GM18508 (cell line): ENCODE data around the gene POLA2.
"Not testable (repeated sequence)": the region's sequence is repeated elsewhere in the genome, so short reads cannot be mapped to it uniquely, and the experiment has no call there.

Experiments
- ATAC-seq: cut with Tn5 transposase; IDR thresholded peaks from one replicate; pipeline ENCODE4 v1.9.1; 2021; ENCODE audit warnings: moderate number of reproducible peaks; ENCODE audit not compliant: insufficient read depth, unreplicated experiment

POLA2 gene

GRCh38 chr11:65241692-65242091, 20.1 kb upstream of the POLA2 start:
- no peak for ATAC-seq

DNA sequence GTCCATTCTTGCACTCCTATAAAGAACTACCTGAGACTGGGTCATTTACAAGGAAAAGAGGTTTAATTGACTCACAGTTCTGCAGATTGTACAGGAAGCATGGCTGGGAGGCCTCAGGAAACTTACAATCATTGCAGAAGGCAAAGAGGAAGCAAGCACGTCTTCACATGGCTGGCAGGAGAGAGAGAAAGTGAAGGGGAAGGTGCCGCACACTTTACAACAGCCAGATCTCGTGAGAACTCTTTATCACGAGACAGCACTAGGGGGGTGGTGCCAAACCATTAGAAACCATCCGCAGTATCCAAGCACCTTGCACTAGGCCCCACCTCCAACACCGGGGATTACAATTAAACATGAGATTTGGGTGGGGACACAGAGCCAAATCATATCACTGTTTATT, 19.4 kb upstream of the POLA2 start:
- no peak for ATAC-seq

DNA sequence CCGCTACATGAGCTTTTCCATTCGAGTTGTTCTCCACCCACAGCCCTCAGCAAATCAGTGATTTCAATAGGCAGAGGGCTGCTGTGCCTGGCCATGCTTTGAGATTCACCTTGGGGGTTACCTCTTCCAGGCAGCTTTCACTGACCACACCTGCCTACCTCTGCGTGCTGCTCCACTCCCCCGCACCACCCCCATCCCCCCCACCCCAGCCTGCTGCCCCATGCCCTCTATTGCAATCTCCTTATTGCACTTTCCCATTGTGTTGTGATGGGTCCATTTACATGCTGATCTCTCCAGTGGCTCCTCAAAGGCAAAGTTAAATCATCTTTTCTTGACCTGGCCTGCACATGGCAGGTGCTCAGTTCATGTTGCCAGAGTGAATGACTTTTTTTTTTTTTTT, 18.0 kb upstream of the POLA2 start:
- no peak for ATAC-seq

DNA sequence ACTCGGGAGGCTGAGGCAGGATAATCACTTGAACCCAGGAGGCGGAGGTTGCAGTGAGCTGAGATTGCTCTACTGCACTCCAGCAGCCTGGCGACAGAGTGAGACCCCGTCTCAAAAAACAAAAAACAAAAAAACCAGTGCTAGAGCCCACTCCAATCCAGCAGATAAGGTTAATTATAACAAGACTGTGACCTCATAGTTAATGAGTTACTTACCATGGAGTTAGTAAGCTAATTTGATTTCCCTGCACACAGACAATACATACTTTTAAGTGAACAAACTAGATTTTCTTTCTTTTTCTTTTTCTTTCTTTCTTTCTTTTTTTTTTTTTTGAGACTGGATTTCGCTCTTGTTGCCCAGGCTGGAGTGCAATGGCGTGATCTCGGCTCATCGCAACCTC, 16.7 kb upstream of the POLA2 start:
- not testable (repeated sequence) for ATAC-seq

GRCh38 chr11:65246506-65246905, 15.3 kb upstream of the POLA2 start:
- ATAC-seq: no peak

GRCh38 chr11:65248184-65248710, 13.5 kb upstream of the POLA2 start:
- ATAC-seq: not testable (repeated sequence)

DNA sequence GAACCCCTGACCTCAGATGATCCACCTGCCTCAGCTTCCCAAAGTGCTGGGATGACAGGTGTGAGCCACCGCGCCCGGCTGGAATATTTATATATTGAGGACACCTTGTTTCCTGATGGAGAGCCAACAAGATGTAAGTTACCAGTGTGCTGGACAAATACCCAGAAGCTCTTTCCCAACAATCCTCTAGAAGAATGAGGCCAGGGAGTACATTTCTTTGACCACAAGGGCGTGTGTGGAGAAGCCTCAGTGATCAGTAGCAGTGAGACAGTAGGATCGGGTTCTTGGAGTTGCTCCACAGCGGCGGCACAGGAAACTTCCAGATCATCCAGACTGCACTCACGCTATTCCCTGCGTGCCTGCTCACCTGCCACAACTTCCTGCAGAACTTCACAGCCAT, 10.3 kb upstream of the POLA2 start:
- no peak for ATAC-seq

GRCh38 chr11:65254724-65255123, 7.0 kb upstream of the POLA2 start:
- ATAC-seq: no peak

DNA sequence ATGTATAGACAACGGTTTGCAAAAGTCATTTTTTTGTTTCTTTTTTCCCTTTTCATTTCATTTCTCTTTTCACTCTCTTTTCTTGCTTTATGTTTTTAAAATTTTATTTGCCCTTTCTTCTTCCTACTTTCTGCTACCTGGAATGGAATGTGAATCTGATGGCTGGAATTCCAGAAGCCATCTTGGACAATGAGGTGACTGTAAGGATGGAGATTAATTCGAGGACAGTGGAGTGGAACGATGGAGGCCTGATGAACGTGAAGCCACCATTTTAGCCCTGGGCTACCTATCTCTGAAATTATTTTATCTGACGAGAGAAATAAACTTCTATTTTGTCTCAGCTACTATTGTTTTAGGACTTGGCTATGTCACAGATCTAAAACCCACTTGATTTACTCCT, 2.8 kb upstream of the POLA2 start:
- no peak for ATAC-seq

- ATAC-seq: no peak
These were observed 1.5 kb upstream of the POLA2 start for GRCh38 chr11:65260302-65260701.

GRCh38 chr11:65260756-65261590, 789 bp upstream of the POLA2 start:
- ATAC-seq: no peak

DNA sequence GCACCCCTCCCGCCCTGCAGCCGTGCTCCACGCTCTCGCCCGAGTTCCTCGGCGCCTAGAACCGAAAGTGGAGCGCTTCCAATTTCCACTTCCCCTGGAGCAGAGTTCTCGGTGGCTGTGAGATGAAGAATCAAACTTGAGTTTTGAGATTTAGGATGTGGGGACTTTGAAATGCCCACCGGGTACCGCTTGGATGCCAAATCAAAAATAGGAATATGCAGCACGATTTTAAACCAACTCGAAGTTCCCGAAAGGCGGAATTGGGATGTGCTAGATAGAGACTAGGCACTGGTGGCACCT, 569 bp downstream of the POLA2 start:
- no peak for ATAC-seq

- no peak for ATAC-seq
These were observed 1.0 kb downstream of the POLA2 start for GRCh38 chr11:65262776-65263175.

DNA sequence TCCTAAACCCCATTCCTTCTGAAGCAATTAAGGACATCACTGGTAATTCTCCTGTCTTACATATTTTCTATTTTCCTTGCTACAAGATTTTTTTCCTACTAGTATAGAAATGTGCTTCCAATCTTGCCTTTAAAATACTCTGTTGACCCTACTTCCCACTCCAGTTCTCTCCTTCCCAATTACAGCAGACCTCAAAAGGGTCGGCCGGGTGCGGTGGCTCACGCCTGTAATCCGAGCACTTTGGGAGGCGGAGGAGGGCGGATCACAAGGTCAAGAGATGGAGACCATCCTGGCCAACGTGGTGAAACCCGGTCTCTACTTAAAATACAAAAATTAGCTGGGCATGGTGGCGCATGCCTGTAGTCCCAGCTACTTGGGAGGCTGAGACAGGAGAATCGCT, 3.0 kb downstream of the POLA2 start:
- not testable (repeated sequence) for ATAC-seq

GRCh38 chr11:65266210-65266609, 4.4 kb downstream of the POLA2 start:
- ATAC-seq: no peak

DNA sequence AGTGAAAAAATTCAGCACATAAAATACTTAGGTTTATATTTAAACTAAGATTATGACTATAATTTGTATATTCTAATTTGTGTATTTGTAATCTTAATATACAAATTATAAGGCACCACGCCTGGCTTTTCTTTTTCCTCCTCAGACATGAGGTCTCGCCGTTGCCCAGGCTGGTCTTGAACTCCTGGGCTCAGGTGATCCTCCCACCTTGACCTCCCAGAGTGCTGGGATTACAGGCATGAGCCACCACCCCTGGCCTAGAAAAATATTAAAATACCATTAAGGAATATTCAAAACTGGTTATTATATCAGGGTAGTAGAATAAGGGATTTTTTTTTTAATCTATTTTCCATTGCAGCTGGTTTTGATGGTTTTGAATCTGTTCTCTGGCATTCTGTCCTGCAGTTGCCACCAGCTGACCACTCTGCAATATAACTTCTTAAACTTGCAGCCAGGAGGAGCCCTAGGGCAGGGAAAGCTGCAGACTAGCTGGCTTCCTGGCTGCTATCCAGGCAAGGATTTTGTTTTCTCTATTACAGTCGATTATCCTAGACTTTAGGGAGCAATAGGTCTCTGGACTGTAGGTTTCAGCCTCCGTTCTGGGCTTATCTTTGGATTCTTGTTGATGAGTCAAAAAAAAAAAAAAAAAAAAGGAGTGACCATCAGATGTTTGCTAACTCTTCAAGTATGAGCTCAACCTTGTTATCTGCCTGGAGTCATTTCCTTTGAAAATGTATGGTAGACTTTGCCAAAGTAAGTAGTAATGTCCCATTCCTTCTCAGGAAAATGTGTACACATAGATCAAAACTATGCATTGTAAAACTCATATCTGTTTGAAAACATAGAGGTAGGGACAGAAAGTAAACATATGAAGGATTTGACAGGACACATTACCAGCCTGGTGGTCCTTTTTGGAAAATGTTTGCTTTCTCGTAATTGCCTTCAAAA, 13.2 kb downstream of the POLA2 start:
- no peak for ATAC-seq

GRCh38 chr11:65275906-65276305, 14.1 kb downstream of the POLA2 start:
- ATAC-seq: no peak

DNA sequence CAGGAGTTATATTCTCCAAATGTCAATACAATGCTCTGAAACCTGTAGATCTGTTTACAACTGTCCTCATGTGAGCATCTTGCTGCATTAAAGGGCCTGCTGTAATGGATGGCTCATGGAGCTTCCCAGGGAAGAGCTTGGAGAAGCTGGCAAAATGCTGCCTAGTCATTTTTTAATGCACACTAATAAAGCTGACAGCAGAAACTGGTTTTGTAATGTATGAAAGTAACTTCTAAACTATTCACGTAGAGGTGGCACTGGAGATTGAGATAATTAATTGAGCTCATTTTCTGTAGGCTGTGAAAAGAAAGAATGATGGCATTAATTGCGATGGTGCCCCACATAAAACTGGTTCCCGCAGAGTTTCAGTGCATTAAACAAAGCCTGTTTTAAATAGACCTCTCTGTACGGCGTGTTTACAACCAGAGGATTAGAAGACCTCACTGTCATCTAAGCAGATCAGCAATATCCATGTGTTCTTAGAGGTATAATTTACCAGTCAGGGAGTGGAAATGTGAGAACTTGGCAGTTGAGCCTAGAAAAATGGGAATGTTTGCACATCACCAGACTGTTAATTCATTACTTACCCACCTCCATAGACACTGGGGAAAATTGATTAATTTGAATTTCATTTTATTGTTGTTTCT, 16.0 kb downstream of the POLA2 start:
- no peak for ATAC-seq

GRCh38 chr11:65278356-65278755, 16.6 kb downstream of the POLA2 start:
- no peak for ATAC-seq

- no peak for ATAC-seq
These were observed 17.5 kb downstream of the POLA2 start for GRCh38 chr11:65279279-65279678.
